Left kidney (tissue), 2 donors: ENCODE measurements around the gene UTS2B. TPM values are rescaled to one million over a fixed set of nuclear protein-coding genes. Genes with fewer than 3 reads are reported as not detected.

Experiments used
- DNase-seq: peaks from one replicate; pipeline ENCODE4 v3.0.0-alpha.2; 2013
- polyA plus RNA-seq: library from polyadenylated mRNA; unstranded; fragments of 120-200 nt; gene quantifications from one replicate; pipeline ENCODE4 v1.2.1, GENCODE V29; 2013; ENCODE audit not compliant: insufficient read length

Gene UTS2B
- polyA plus RNA-seq, 1 donor = 0.80 TPM

GRCh38 chr3:191324936-191325335, 5.4 kb downstream of the UTS2B start:
- no peak for DNase-seq

GRCh38 chr3:191321019-191321767, 9.1 kb downstream of the UTS2B start:
- no peak for DNase-seq

GRCh38 chr3:191320316-191320715, 10.0 kb downstream of the UTS2B start:
- DNase-seq = no peak

GRCh38 chr3:191316876-191317603, 13.3 kb downstream of the UTS2B start:
- DNase-seq = no peak

- no peak for DNase-seq
Observed at GRCh38 chr3:191314109-191314728, 16.1 kb downstream of the UTS2B start.

GRCh38 chr3:191313296-191313695, 17.0 kb downstream of the UTS2B start:
- no peak for DNase-seq

- DNase-seq = no peak
Observed at GRCh38 chr3:191307341-191307740, 23.0 kb downstream of the UTS2B start.

GRCh38 chr3:191306428-191306827, 23.9 kb downstream of the UTS2B start:
- no peak for DNase-seq

- DNase-seq = no peak
Observed at GRCh38 chr3:191303596-191303995, 26.7 kb downstream of the UTS2B start.

GRCh38 chr3:191302451-191302850, 27.9 kb downstream of the UTS2B start:
- no peak for DNase-seq

GRCh38 chr3:191301782-191302411, 28.4 kb downstream of the UTS2B start:
- no peak for DNase-seq

- DNase-seq = no peak
Observed at GRCh38 chr3:191301017-191301416, 29.3 kb downstream of the UTS2B start.

GRCh38 chr3:191300422-191300821, 29.9 kb downstream of the UTS2B start:
- DNase-seq = no peak

- no peak for DNase-seq
Observed at GRCh38 chr3:191298846-191299245, 31.5 kb downstream of the UTS2B start.

GRCh38 chr3:191296041-191296541, 34.2 kb downstream of the UTS2B start:
- DNase-seq = no peak

GRCh38 chr3:191294291-191294690, 36.0 kb downstream of the UTS2B start:
- no peak for DNase-seq

- DNase-seq = no peak
Observed at GRCh38 chr3:191292243-191293015, 37.9 kb downstream of the UTS2B start.

GRCh38 chr3:191290311-191291025, 39.9 kb downstream of the UTS2B start:
- DNase-seq = no peak

- no peak for DNase-seq
Observed at GRCh38 chr3:191283400-191283799, 46.9 kb downstream of the UTS2B start.

- no peak for DNase-seq
Observed at GRCh38 chr3:191282251-191283185, 47.8 kb downstream of the UTS2B start.
